ENCODE measurements around the gene WBP2. TPM values are rescaled to one million over a fixed set of nuclear protein-coding genes. Genes with fewer than 3 reads are reported as not detected.
A peak's percentile ranks its signal among the peaks of the same experiment; 100 is the strongest.

Gene WBP2
- 100 to 1,000 TPM in 1 of 2 donors, 10 to 100 TPM in 1; 88.9 to 125 TPM for total RNA-seq

DNA sequence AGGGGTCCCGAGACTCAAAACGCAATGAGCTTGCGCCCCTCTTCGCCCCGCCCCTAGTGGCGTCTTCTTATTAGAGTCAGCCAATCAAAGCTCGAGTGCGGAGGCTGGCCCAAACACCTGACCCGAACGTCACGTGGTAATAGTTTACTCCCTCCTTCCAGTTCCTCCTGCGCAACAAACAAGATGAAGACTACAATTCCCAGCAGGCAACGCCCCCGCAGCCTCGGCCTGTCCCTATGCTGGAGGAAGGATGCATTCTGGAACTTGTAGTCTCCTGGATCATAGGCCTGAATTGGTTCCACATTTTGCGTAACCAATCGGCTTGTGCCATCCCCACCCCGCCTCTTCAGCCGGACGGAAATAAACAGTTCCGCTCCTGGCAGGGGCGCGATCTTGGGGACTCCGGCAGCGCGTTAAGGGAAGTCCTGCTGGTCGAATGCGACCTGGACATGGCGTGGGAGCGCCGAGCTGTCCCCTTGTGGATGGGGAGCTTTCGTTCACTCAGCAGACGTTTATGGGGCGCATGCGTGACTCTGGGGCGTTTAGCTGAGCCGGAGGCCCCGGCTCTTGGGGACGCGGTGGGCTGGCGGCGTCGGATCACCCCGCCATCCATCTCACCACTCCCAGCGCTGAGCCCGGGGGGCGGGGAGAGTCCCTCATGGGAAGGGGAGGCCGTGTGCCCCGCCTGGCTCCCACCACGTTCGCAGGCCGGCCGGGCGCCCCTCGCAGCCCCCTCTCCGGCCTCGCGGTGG, at the start of gene WBP2:
Gene WBP2, minus strand, starts transcription at position 26 of the 752 bp plus-strand sequence. CDS start 38 bp downstream, outside the sequence.
- H3K4me1 ChIP-seq (replicated peaks), result peaks cover 8% of the 10 kb centered on the region
- peaks cover 6 to 8% of the 10 kb centered on the region in 2 donors for H3K36me3 ChIP-seq
- TF ChIP-seq POLR2AphosphoS5 (IDR thresholded peaks at IDR 0.05) (peak; percentile 100), POLR2A (IDR thresholded peaks at IDR 0.05) (peak; percentile 99)
- TF ChIP-seq, protein P1, sequence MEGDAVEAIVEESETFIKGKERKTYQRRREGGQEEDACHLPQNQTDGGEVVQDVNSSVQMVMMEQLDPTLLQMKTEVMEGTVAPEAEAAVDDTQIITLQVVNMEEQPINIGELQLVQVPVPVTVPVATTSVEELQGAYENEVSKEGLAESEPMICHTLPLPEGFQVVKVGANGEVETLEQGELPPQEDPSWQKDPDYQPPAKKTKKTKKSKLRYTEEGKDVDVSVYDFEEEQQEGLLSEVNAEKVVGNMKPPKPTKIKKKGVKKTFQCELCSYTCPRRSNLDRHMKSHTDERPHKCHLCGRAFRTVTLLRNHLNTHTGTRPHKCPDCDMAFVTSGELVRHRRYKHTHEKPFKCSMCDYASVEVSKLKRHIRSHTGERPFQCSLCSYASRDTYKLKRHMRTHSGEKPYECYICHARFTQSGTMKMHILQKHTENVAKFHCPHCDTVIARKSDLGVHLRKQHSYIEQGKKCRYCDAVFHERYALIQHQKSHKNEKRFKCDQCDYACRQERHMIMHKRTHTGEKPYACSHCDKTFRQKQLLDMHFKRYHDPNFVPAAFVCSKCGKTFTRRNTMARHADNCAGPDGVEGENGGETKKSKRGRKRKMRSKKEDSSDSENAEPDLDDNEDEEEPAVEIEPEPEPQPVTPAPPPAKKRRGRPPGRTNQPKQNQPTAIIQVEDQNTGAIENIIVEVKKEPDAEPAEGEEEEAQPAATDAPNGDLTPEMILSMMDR (IDR thresholded peaks at IDR 0.05), result peak; percentile 31 to 92 (median 50)
- no peaks in the 10 kb centered on the region for H3K27me3 ChIP-seq (replicated peaks; ENCODE audit: insufficient read depth)
- no peaks in the 10 kb centered on the region for H3K9me3 ChIP-seq
- H3K27ac ChIP-seq, result peak within 1 kb of the TSS; percentile 98
- DNase-seq (ENCODE audit: low spot score), result peak; percentile 100
- H3K4me3 ChIP-seq, result peak within 1 kb of the TSS; percentile 72 to 89
- intact Hi-C loops (cut with DNase I), result loop anchor here (2.0 kb wide), 3 partner anchors 17 to 71 kb away; partner anchors contain the start of genes TRIM65 and UNK
- WGBS, result under 1% methylated on average over 58 of the region's 58 CpGs

DNA sequence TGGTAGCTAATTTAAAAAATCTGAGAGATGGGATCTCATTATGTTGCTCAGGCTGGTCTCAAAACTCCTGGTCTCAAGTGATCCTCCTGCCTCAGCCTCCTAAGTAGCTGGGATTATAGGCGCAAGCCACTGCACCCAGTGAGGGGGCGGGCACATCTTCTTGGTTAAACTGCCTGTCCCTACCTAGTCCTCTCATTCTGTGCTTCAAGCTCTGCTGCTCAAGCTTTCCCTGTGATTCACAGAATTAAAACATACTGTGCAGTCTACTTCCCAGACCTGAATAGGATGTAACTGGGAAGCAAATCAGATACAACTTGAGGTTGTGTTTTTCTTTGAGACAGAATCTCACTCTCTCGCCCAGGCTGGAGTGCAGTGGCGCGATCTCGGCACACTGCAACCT, 47.3 kb upstream of the WBP2 start:
- DNase-seq (ENCODE audit: low spot score), result no peak
- H3K4me3 ChIP-seq, result no peak overlapping the region
- no peak overlapping the region for H3K27ac ChIP-seq
- no peaks in the 10 kb centered on the region for H3K9me3 ChIP-seq
- intact Hi-C loops (cut with DNase I), result no loop called here
- H3K4me1 ChIP-seq (replicated peaks), result peaks cover 3% of the 10 kb centered on the region
- no peaks in the 10 kb centered on the region for H3K27me3 ChIP-seq (replicated peaks; ENCODE audit: insufficient read depth)
- TF ChIP-seq, protein P1 (IDR thresholded peaks at IDR 0.05), result no peak
- TF ChIP-seq POLR2AphosphoS5 (IDR thresholded peaks at IDR 0.05), result no peak
- no peak for TF ChIP-seq POLR2A (IDR thresholded peaks at IDR 0.05)
- H3K36me3 ChIP-seq, result peaks cover 9 to 18% of the 10 kb centered on the region in 2 donors
- 95% methylated on average over 6 of the region's 6 CpGs for WGBS

DNA sequence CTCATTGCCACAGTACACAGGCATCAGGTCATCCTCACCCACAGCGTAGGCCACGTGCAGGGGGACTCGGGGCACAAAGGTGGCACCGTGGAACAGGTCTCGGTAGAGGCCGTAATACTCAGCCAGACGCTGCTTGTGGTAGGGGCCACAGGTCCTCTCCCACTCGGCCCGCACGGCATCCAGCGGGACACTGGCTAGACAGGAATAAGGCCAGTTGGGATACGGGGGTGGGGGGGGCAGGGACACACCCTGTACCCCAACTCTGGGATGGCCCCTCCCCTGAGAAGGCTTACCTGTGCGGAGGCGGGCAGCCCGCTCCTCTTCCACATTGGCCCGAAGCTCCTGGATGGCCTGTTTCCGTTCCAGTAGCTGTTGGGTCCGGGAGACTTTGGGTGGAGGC, 46.6 kb upstream of the WBP2 start:
- Histone ChIP-seq H3K27ac (no peak overlapping the region), H3K27me3 (replicated peaks; ENCODE audit: insufficient read depth) (no peaks in the 10 kb centered on the region), H3K4me1 (replicated peaks) (peaks cover 3% of the 10 kb centered on the region), H3K36me3 (peaks cover 9 to 18% of the 10 kb centered on the region in 2 donors), H3K9me3 (no peaks in the 10 kb centered on the region), H3K4me3 (no peak overlapping the region)
- intact Hi-C loops (cut with DNase I), result no loop called here
- 88% methylated on average over 15 of the region's 18 CpGs for WGBS
- TF ChIP-seq, protein P1 (IDR thresholded peaks at IDR 0.05), result no peak
- TF ChIP-seq POLR2A (IDR thresholded peaks at IDR 0.05) (no peak), POLR2AphosphoS5 (IDR thresholded peaks at IDR 0.05) (no peak)
- no peak for DNase-seq (ENCODE audit: low spot score)

DNA sequence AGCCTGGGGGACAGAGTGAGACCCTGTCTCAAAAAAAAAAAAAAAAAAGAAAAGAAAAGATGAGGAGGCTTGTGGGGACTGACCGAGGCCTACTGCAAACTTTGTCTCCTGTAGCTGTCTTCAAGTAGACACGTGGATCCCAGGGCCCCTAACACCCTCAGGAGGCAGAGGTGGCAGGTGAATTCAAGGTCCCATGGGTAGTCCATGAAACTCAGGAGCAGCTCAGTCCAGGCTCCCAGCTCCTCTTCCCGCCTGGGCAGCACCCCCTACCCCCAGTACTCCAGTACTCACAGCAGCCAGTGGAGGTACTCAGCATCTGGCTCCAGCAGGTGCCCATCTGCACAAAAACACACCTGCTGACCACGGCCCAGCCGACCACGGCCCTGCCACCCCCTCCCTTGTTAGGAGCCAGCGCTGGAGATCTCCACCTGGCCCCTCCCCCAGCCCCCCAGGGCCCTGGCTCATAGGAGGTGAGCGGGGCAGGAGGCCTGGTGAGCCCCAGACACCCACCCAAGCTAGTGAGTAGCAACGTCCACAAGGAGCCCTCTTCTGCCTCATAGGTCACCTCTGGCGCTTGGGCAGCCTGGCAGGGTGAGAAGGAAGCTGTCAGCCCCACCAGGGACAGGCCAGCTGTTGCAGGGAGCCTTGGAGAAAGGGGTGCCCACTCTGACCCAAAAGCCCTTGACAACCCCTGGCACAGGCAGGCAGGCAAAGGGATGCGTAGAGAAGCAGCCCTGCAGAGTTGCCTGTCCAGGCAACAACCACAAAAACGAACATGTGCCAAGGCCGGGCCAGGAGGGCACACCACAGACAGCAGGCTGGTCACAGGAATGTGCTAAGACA, 45.8 kb upstream of the WBP2 start:
- Histone ChIP-seq H3K4me1 (replicated peaks) (peaks cover 3% of the 10 kb centered on the region), H3K9me3 (no peaks in the 10 kb centered on the region), H3K4me3 (no peak overlapping the region), H3K36me3 (peaks cover 9 to 18% of the 10 kb centered on the region in 2 donors), H3K27me3 (replicated peaks; ENCODE audit: insufficient read depth) (no peaks in the 10 kb centered on the region), H3K27ac (no peak overlapping the region)
- WGBS, result 89% methylated on average over 13 of the region's 13 CpGs
- intact Hi-C loops (cut with DNase I), result no loop called here
- DNase-seq (ENCODE audit: low spot score), result no peak
- TF ChIP-seq POLR2AphosphoS5 (IDR thresholded peaks at IDR 0.05) (no peak), POLR2A (IDR thresholded peaks at IDR 0.05) (no peak)
- TF ChIP-seq, protein P1 (IDR thresholded peaks at IDR 0.05), result no peak

All from prostate gland (tissue), 2 donors.